ENCODE measurements around the gene KDM8.

KDM8 gene

GRCh38 chr16:27230562-27231001 lies 27.3 kb downstream of the KDM8 start:
- no peak for DNase-seq (ENCODE audit: low spot score)

GRCh38 chr16:27231692-27232060 lies 28.4 kb downstream of the KDM8 start:
- no peak for DNase-seq (ENCODE audit: low spot score)

- no peak for DNase-seq (ENCODE audit: low spot score)
These were observed 29.0 kb downstream of the KDM8 start for GRCh38 chr16:27232061-27232900.

- DNase-seq (ENCODE audit: low spot score) = no peak
These were observed 29.7 kb downstream of the KDM8 start for GRCh38 chr16:27232901-27233625.

- no peak for DNase-seq (ENCODE audit: low spot score)
These were observed 30.4 kb downstream of the KDM8 start for GRCh38 chr16:27233731-27234130.

GRCh38 chr16:27234171-27234570 lies 30.8 kb downstream of the KDM8 start:
- DNase-seq (ENCODE audit: low spot score) = no peak

GRCh38 chr16:27234603-27235002 lies 31.3 kb downstream of the KDM8 start:
- DNase-seq (ENCODE audit: low spot score) = no peak

GRCh38 chr16:27235055-27235937 lies 32.0 kb downstream of the KDM8 start:
- peak; percentile 67 for DNase-seq (ENCODE audit: low spot score)

GRCh38 chr16:27235938-27236245 lies 32.6 kb downstream of the KDM8 start:
- DNase-seq (ENCODE audit: low spot score) = no peak

GRCh38 chr16:27236635-27237218 lies 33.4 kb downstream of the KDM8 start:
- no peak for DNase-seq (ENCODE audit: low spot score)

GRCh38 chr16:27237219-27238015 lies 34.1 kb downstream of the KDM8 start:
- no peak for DNase-seq (ENCODE audit: low spot score)

GRCh38 chr16:27238016-27238587 lies 34.8 kb downstream of the KDM8 start:
- no peak for DNase-seq (ENCODE audit: low spot score)

- DNase-seq (ENCODE audit: low spot score) = no peak
These were observed 35.3 kb downstream of the KDM8 start for GRCh38 chr16:27238591-27238990.

GRCh38 chr16:27239026-27239425 lies 35.7 kb downstream of the KDM8 start:
- DNase-seq (ENCODE audit: low spot score) = no peak

- DNase-seq (ENCODE audit: low spot score) = no peak
These were observed 36.8 kb downstream of the KDM8 start for GRCh38 chr16:27239906-27240655.

GRCh38 chr16:27240948-27241531 lies 37.7 kb downstream of the KDM8 start:
- DNase-seq (ENCODE audit: low spot score) = peak; percentile 14

- no peak for DNase-seq (ENCODE audit: low spot score)
These were observed 38.3 kb downstream of the KDM8 start for GRCh38 chr16:27241658-27242057.

- no peak for DNase-seq (ENCODE audit: low spot score)
These were observed 39.1 kb downstream of the KDM8 start for GRCh38 chr16:27242398-27242797.

GRCh38 chr16:27242868-27243590 lies 39.7 kb downstream of the KDM8 start:
- DNase-seq (ENCODE audit: low spot score) = no peak

Data from RKO (cell line).